T-helper 2 cell treated with Interferon-gamma antibody and Interleukin-4, amounts not matched to agents 100 ng/mL and 5 ng/mL, for 36 hours (primary cell): ENCODE results near the gene DHRS13. TPM values are rescaled to one million over a fixed set of nuclear protein-coding genes. Genes with fewer than 3 reads are reported as not detected.

Experiments used
- intact Hi-C: fragments of 100-400 bp; cut with micrococcal nuclease; formaldehyde crosslinking; loops from one replicate; pipeline ENCODE4 v1.15.1; 2023
- total RNA-seq: library from RNA; stranded (reverse); gene quantifications from 2 replicates; pipeline ENCODE4 v1.2.3, GENCODE V29; 2022

Gene DHRS13
- 25.7 and 30.5 TPM in 2 replicates for total RNA-seq

DNA sequence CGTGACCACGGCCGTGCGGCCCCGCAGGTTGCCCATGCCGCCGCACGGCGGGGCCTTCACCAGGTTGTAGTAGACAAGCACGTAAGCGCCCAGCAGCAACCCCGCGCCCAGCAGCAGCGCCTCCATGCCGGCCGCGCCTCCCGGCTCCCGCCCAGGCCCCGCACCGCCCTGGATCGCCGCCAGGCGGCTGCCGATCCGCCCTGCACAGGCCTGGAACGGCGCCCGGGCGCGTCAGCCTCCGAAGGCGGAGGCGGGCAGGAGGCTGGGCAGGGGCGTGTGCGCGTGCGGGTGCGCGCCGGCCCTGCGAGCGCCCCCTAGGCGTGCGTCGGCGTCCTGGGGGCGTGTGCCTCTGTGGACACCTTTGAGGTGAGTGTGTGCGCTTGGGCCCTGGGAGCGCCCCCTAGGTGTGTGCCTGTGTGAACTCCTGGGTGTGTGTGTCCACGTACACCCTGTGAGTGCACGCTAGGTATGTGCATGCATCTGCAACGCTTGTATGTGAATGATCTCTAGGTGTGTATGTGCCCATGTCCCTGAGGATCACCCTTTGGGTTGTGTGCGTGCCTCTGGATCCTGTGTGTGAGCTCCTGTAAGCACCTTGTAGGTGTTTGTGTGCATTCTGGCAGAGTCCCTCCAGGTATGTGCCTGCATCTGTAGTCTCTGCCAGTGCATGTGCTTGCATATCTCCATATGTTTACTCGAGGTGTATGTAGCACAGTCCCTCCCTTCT, at the start of gene DHRS13:
TSS of gene DHRS13 (minus strand) at position 261 of the 727 bp plus-strand sequence. CDS start at position 126, 135 bp downstream.
- intact Hi-C loops: loop anchor here (1.0 to 5.0 kb wide), 6 partner anchors 48 to 256 kb away; partner anchors contain the start of genes BLTP2, ERAL1, FAM222B and NEK8

DNA sequence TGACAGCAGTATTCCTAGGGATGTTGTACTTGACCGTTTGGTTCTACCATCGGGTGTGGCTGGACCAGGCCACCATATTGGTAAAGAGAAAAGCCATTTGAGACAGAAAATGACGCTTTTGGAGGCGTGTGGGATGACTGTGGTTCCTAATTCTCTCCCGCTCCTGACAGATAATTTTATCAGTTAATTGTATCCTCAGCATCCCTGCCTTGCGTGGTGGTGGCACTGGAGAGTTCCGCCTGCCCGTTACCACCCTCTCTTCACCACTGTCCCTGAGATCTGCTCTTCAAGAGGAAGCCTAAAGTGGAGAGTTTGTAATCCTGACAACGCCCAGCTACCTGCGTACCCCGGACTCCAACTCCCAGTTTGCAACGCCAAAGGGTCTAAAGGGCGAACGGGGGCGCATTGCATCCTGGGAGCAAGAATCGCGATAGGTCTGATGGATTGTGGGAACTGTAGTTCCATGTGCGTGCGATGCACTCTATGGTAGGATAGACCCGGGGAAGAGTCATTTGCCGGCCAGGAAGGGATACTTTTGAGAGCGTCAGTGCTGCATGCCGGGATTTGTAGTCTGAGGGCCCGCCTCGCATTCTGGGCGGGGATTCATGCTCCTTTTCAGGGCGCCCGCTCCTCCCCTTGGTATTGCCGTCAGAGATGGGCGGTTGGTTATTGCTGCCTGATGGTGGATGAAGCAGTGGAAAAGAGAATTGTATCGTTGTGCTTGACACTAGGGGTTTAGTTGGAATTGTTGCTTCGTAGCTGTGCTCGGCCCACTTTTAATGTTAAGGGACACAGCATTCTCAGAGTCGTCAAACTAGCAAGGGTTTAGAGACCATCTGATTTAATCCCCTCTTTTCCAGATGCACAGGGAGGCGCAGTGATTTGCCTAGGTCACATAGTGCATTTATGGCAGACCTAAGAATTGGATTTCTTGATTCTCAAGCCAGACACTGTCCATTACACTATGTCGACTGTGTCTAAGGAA, 49.4 kb upstream of the DHRS13 start:
- intact Hi-C loops: loop anchor here (1.0 to 5.0 kb wide), 12 partner anchors 26 to 440 kb away; partner anchors contain the start of genes ALDOC, BLTP2, DHRS13 and FAM222B

DNA sequence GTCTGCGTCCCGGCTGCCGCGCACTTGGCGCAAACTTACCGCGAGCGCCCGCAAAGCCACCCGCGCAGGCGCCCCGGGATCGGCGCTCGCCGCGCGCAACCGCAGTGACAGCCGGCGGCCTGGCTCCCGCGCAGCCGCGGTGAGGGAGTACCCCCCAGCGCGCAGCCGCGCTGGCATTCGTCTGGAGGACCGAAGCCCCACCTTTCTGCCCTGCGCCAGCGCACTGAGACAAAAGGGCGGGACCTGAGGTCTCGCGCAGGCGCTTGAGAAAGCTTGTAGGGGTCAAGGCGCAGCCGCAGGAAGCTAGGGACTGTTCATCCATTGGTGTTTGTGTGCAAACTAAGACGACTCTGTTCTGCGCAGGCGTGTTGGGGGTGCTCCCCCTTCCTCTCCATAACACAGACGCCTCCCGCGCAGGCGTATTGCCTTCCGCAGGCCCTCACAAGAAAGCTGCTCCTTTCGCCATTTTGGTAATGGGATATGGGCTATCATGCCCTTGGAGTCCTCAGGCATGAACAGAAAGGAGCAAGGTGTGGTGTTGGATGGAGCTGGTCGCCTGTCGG, 48.6 kb upstream of the DHRS13 start, which contains the start of gene PHF12:
TSS of gene PHF12 (minus strand) at position 91 of the 563 bp plus-strand sequence. CDS start 558 bp downstream, outside the sequence.
- intact Hi-C loops: loop anchor here (1.0 to 5.0 kb wide), 5 partner anchors 25 to 441 kb away; partner anchors contain the start of genes BLTP2, DHRS13 and TAOK1

GRCh38 chr17:28950752-28951427, 48.0 kb upstream of the DHRS13 start:
- intact Hi-C loops: loop anchor here (1.0 to 5.0 kb wide), 5 partner anchors 25 to 441 kb away; partner anchors contain the start of genes BLTP2, DHRS13 and TAOK1

GRCh38 chr17:28950017-28950751, 47.3 kb upstream of the DHRS13 start:
- intact Hi-C loops: loop anchor here (2.0 to 5.0 kb wide), 4 partner anchors 47 to 442 kb away; partner anchors contain the start of genes BLTP2, DHRS13 and TAOK1

DNA sequence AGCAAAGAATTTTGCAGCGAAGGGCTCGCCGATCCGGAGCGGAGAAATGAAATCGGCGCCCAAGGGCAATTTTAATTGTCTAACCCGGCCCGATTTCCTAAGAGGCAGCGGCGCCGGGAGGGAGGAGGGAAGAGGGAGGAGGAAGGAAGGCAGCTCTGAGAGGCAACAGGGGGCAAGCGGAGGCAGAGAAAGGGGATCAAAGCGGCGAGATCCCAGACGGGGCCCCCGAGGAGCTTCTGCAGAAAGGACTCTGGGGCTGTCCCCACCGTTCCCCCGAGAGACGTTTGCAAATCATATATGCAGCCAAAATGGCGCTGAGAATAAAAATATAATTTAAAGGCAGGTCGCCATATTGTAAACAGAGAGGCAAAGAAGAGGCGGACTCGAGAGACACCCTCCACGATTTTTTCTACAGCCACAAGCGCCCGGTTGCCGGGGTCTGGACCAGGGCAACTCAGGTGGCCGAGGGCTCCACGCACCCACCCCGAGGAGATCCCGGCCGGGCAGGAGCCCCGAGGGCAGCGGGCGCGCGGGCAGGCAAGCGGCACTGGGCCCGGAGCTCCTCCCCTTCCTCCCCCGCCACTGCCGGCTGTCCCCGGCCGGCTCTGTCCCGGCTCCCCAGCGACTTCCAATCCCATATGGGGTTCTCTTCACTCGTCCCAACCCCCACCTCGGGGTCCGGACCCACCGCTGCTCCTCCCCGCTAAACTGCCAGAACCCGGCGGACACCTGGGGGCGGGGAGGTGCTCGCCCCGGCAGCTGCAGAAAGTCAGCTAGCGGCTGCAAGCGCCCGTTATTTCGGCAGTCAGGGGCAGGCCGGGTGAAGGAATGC, 46.5 kb upstream of the DHRS13 start:
- intact Hi-C loops: loop anchor here (2.0 to 5.0 kb wide), 4 partner anchors 47 to 443 kb away; partner anchors contain the start of genes BLTP2, DHRS13 and TAOK1

DNA sequence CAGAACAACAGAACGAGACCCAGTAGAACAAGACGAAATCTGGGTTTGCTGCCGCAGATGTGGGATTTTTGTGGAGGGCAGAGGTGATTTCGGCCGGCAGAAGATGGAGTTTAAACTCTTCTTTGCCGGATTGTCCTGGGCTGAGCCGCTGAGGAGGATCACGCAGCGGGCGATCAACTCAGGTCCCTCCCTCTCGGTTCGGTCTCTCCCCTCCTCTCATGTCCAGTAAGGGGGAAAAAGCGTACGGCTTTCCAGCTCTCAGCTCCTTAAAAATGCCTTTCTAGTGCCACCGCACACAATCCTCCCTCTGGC, 46.0 kb upstream of the DHRS13 start:
- intact Hi-C loops: no loop called here

DNA sequence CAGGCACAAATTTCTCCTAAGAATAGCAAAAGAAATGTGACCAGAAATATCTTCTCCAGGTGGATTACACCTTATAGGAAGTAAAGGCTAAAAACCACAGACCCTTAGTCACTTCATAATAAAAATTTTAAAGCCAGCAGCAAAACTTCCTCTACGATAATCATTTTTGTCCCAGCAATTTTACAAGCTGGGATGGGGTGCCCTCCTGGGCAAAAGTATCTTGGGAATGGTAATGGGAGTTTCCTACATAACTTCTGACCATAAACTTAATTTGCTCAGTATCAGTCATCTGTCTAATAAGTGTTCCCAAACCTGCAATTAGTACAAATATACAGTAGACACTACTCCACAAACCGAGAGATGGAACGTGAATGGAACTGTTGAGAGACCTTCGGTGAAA, 45.5 kb upstream of the DHRS13 start:
- intact Hi-C loops: no loop called here

DNA sequence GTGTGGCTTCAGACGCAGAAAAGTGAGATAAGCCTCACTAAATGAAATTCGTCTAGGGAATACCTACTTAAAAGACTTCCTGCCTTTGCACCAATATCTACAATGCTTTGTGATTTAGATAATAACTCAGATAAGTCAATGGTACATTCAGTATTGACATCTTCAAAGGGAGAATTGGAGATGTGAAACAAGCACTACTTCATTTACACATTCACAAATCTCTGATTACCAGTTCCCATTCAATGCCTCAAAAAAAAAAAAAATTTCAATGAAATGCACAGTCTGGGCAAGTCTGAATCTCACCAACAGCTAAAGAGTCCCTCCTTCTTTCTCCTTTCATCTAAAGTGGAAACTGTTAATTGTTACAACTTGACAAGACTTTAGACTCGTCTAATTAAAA, 44.8 kb upstream of the DHRS13 start:
- intact Hi-C loops: no loop called here

GRCh38 chr17:28946239-28946638, 43.4 kb upstream of the DHRS13 start:
- intact Hi-C loops: loop anchor here (1.0 kb wide), 1 partner anchor 20 kb away; no protein-coding TSS in a partner anchor

DNA sequence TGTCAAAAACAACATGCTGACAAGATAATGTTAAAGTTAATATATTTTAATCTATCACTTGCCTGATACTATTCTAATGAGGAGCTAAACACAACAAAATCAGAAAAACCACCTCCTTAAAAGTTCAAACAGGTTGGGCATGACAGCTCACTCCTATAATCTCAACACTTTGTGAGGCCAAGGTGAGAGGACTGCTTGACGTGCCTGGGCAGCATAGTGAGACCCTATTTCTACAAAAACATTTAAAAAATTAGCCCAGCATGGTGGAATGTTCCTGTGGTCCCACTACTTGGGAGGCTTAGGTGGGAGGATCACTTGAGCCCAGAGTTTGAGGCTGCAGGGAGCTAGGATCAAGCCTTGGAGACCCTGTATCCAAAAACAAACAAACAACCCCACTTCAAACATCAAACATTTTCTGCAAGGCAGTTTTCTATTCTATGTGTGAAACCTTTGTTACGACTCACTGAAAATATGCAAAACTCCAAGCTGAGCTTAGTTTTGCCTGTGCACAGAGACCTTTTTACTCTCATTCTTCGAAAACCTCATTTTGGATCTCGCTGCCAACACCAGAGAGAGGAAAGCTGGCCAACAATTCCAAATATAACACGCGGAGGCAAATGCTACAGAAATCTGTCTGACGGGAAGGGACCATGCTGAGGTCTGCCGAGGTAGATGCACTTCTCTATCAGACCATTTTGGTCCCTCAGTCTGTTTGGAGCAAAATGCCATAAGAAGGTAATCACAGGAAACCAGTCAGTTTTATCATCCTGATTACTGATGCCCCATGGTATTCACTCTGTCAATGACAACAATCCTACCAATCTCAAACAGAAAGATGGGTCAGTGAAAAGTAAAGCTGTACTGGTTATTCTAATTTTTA, 42.2 kb upstream of the DHRS13 start:
- intact Hi-C loops: no loop called here

DNA sequence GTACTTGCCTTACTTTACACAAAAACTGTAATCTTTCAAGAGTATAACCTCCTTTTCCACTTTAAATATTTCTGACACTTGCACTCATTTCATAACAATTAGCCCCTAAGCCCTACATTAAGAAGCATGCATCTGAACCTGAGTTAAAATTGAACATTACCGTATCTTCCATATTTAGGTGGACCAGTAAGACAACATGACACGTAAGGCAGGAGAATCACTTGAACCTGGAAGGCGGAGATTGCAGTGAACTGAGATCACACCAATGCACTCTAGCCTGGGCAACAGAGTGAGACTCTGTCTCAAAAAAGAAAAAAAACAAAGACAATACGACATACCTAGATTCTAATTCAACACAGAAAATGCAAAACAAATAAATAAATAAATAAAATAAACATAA, 41.5 kb upstream of the DHRS13 start:
- intact Hi-C loops: no loop called here

GRCh38 chr17:28942925-28943324, 40.0 kb upstream of the DHRS13 start:
- intact Hi-C loops: no loop called here

GRCh38 chr17:28941251-28941650, 38.4 kb upstream of the DHRS13 start:
- intact Hi-C loops: no loop called here

- intact Hi-C loops: no loop called here
Observed at GRCh38 chr17:28940675-28941074, 37.8 kb upstream of the DHRS13 start.

GRCh38 chr17:28940142-28940541, 37.3 kb upstream of the DHRS13 start:
- intact Hi-C loops: no loop called here

GRCh38 chr17:28938552-28938951, 35.7 kb upstream of the DHRS13 start:
- intact Hi-C loops: no loop called here
